NCI-H2196 (cell line): ENCODE measurements around the gene BCL11B.
"Not testable (repeated sequence)": the region's sequence is repeated elsewhere in the genome, so short reads cannot be mapped to it uniquely, and the experiment has no call there.

Experiments
- DNase-seq: peaks from one replicate; lab custom pipeline; 2025; ENCODE audit not compliant: unreplicated experiment; lab: John Stamatoyannopoulos, UW

Gene BCL11B

GRCh38 chr14:99203080-99203479, 68.9 kb downstream of the BCL11B start:
- no peak for DNase-seq

DNA sequence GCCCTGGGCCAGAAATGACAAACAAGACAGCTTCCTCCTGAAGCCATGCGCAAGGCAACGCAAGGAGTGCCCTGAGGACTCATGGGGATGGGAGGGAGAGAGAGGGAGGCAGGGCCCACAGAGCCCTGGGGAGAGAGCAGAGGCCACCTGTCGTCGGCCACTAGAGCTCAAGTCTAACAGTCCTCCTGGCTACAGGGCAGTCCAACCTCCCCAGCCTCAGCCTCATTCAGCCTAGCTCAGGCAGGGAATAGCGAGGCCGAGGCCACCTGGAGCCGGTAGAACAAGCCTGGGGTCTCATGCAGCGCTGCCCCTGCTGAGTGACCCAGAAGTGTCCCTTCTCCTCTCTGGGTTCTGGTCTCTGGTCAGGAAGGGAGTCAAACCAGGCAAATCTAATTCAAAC, 69.5 kb downstream of the BCL11B start:
- no peak for DNase-seq

DNA sequence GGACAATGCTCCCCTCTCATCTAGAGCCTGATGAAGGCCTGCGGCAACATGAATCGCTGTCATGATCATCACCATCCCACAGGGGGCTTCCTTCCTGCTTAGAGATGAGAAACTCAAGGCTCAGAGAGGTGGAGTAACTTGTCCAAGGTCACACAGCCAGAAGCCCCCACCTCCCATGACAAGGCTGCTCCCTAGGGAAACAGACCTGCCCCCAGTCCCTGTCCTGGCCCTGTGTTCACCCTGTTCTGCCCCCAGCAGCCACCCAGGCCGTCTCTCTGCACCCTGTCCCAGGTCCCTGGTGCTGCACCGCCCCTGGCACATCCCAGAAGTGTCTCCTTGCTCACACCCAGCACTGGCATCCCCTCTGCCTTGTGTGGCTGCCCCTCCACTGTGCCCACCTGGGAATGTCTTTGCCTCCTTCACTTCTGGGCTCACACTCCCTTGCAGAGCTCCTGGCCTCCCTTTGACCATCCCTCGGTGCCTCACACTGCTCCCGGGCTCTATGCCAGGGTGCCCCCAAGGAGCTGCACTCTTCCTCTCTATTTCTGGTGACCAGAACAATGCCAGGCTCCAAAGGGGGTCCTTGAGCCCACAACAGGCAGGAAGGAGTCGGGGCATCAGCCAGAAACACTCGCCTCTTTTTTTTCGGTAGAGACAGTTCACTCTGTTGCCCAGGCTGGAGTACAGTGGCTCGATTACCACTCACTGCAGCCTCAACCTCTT, 70.5 kb downstream of the BCL11B start:
- no peak for DNase-seq

GRCh38 chr14:99200654-99201005, 71.4 kb downstream of the BCL11B start:
- no peak for DNase-seq

- no peak for DNase-seq
Observed at GRCh38 chr14:99199846-99200653, 71.9 kb downstream of the BCL11B start.

GRCh38 chr14:99198746-99199502, 73.1 kb downstream of the BCL11B start:
- DNase-seq = no peak

- DNase-seq = no peak
Observed at GRCh38 chr14:99196310-99196650, 75.7 kb downstream of the BCL11B start.

DNA sequence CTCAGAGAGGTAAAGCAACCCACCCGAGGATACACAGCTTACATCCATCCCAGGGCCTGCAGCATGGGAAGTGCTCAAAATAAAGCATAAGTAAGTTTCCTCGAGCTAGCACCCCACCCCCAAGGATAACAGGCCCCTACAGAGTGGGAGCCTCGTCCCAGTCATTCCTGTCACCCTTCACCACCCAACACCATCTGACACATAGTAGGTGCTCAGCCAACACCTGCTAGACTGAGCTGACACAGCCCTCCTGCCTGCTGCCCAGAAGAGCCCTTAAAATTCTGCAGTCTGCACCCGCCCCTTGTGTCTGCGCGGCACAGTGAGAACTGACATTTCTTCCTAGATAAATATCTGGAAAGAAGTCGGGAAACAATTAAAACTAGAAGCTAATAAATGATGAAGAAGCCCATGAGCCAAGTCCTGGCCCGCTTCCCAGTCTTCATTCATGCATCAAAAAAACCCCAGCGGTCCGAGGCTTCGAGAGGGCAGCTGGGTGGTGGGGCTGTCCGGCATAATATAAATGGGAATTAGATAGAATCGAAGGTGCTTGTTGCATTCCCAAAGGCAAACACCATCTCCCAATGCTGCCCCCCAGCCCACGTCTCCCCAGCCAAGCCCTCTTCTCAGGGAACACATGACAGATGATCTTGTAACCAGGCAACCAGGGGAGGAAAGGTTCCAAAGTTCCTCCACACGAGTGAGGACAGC, 76.2 kb downstream of the BCL11B start:
- DNase-seq = no peak

DNA sequence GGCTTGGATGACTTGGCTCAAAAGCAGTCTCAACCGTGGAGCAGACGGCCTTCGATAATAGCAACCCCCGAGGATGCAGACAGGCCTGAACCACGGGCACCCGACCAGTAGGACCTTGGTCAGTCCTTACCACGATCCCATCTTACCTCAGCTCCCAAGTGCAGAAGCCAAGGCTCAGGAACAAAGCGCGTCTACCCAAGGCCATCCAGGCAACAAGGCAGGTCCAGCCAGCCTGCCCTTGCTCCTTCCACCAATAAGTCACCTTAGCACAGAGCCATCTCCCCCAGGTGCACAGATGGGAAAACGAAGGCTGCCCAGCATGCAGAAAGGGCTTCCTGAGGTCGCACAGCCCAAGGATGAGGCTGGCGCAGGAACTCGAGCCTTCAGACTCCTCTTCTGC, 77.3 kb downstream of the BCL11B start:
- DNase-seq = no peak

DNA sequence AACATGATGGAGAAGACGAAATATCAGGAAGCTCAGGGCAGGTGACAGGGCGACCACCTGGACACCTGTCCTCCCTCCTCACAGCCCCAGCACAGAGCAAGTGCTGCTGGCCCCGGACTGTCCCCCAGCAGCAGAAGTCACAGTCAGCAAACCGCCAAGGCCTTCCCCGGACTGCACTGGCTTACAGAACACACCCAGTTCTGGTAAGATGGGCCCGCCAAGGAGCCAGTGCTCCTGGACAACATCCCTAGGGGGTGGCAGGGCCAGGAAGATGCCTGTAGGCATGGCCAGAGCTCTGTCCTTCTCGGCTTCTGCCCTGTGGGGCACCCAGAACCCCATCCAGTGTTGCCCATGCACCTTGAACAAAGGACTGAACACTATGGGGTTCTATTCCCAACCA, 77.9 kb downstream of the BCL11B start:
- DNase-seq = no peak

- no peak for DNase-seq
Observed at GRCh38 chr14:99192830-99193229, 79.2 kb downstream of the BCL11B start.

DNA sequence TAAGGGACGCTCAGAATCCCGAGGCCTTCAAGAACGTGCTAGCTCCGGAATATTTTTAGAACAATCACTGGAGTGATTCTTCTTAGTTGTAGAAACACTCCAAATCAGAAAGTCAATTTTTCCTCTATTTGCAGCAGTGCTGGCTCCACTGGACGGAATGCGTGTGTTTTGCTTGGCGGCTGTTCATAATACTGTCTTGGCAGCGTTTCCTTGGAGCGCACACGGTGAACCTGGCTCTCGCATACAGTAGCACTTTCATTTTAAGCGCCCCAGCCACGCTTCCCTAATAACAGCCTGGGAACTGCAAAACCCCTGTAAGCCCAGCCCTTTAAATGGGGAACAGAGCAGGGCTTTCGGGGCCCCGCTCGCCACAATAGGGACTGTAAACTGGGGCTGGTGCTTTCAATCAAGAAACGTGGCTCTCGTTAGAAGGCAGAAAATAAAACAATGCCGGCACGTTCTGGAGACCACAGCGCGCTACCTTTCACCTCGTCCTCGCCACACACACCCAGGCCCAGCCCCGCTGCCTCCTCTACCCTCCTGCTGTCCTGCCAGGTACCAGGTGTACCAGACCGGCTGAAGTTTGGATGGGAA, 79.9 kb downstream of the BCL11B start:
- peak; percentile 3 for DNase-seq

- no peak for DNase-seq
Observed at GRCh38 chr14:99191395-99192027, 80.5 kb downstream of the BCL11B start.

DNA sequence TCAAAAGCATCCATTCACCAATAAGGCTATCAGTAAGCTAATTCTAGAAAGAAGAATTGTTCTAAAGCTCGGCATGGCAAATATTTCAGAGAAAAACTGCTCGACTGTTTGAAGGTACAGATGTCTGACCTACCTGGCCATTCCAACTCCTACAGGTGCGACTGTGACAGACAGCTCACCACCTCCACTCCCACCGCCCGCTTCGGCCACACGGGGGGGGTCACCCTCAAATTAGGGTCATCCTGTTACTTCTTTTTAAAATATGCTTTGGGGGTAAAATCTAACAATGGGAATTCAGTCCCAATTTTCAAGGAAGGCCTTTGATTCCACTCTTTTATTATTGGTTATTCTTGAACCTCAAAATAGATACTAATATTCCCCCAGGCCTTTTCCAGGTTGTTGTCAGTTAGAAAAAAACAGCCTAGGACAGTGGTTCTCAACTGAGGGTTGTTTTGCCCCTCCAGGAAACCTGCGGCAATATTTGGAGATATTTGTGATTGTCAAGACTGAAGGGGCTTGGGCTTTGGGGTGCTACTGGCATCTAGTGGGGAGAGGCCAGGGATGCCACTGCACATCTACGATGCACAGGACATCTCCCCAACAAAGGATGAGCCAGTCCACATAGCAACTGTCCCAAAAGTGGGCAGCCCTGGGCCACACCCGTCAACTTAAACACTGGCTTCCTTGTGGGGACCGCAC, 81.2 kb downstream of the BCL11B start:
- DNase-seq = no peak

- no peak for DNase-seq
Observed at GRCh38 chr14:99189201-99189801, 82.7 kb downstream of the BCL11B start.

DNA sequence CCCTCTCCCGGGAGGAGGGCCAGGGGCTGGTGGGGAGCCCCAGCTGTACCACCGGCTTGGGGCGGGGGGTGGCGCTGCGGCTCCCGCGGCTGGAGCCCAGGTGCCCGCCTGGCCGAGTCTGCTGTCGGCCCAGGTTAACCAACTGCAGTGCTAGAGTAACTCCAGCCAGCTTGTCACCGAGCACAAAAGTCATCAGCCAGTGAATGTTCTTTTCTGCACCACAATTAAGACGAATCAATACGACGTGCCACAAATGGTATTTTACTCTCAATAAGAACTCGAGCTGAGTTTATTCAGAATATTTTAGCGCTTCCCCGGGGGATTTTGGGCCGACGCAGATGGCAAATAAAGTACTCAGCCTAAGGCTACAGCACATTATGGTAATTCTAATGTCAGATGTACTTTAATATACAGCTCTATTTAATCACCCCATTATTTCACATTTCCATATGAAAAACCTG, 83.2 kb downstream of the BCL11B start:
- DNase-seq = no peak

DNA sequence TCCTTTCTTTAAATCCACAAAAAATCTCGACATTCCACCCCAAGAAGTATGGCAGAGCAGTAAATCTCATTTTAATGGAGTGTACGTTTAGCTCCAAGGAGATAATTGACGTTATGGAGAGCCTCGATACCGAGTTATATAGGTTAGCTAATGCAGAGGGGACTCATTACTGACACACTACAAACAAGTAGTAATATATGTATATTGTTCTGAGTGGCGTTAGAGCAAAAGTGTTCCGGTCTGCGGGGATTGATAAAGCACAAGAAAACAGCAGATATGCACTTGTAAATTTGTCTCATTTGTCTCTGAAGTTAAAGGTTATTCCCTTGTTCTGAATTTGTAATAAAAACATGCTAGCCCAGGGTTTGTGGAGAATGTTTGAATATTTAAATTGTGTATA, 84.1 kb downstream of the BCL11B start:
- no peak for DNase-seq

DNA sequence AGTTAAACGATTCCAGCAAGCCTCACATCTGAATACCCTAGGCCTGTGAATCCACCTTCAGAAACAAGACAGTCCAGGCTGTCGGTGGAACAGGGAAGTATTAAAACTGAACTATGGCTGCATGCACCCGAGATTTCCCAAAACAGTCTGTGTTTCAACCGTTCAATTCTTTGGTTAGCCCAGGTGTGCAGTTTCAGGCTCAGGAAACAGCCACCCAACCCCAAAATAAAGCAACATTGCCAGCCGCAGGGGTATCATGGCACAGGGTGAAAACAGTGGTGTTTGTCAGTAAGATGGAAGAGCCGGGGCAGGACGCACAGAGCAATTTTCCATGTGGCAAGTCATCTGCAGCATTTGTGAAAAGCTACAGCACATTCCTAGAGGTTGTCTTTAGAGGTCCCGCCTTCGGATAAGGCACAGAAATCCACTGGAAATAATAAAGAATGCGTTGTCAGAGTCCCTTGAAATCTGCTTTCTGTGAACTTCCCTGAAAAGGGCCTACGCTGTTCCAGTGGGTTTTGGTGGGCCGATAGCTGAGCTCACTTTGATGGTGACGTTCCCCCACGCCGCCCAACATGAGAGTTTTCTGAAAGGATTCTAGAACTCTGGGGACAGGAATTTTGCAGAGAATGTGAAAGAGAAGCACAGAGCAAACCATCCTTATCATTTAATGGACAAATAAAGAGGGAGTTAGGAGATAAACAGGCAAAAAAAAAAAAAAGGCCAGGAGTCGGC, 84.9 kb downstream of the BCL11B start:
- DNase-seq = no peak

GRCh38 chr14:99186336-99186735, 85.7 kb downstream of the BCL11B start:
- not testable (repeated sequence) for DNase-seq
